ENCODE results near the gene WIPI1.

DNA sequence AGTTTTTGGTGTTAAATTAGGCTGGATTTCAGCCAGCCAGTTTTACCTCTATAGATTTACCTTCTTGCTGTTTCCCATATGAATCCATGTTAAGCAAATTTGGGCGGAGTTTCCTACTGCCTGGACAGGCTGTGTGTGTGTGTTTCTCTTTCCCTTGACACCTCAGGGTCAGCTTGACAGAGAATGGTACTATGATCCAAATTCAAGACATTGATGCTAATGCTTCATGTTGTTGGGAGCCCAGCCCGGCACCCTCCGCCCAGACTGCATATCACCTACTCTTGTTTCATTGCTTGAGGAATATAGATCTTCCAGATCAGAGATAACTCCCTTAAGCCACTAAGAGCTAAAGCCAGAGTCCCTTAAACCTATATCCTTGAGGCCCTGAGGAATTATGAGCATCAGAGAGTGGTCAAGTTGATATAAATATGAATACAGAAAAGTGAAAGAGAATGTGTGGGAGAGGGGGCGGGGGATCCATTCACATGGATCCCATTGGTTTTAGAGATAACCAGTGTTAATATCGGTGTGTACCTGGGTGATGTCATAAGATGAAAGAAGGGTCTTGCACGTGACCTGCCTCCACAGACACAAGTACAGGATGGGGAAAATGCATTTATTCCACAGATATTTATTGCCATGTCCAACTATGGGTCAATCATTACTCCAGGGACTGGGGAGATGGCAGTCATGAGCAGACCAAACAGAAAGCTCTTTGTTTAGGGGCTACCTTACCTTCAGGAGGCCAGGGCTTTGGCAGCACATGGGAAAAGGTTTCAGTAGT lies 69.7 kb downstream of the WIPI1 start:
- no peak for TF ChIP-seq BDP1 (IDR thresholded peaks at IDR 0.05; ENCODE audit: insufficient read depth, insufficient read length)
- TF ChIP-seq ZNF41 (CRISPR knock-in tag; conservative IDR thresholded peaks at IDR 0.05), result no peak
- TF ChIP-seq, protein P1, sequence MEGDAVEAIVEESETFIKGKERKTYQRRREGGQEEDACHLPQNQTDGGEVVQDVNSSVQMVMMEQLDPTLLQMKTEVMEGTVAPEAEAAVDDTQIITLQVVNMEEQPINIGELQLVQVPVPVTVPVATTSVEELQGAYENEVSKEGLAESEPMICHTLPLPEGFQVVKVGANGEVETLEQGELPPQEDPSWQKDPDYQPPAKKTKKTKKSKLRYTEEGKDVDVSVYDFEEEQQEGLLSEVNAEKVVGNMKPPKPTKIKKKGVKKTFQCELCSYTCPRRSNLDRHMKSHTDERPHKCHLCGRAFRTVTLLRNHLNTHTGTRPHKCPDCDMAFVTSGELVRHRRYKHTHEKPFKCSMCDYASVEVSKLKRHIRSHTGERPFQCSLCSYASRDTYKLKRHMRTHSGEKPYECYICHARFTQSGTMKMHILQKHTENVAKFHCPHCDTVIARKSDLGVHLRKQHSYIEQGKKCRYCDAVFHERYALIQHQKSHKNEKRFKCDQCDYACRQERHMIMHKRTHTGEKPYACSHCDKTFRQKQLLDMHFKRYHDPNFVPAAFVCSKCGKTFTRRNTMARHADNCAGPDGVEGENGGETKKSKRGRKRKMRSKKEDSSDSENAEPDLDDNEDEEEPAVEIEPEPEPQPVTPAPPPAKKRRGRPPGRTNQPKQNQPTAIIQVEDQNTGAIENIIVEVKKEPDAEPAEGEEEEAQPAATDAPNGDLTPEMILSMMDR (IDR thresholded peaks at IDR 0.05 in 2 of 3, conservative IDR thresholded peaks at IDR 0.05 in 1 of 3; ENCODE audit: insufficient read depth in 2 of 3, low read depth in 1 of 3, low read length in 3 of 3), result no peak
- no peak for TF ChIP-seq SMARCC2 (IDR thresholded peaks at IDR 0.05; ENCODE audit: low read depth)
- TF ChIP-seq KAT7 (CRISPR knock-in tag; IDR thresholded peaks at IDR 0.05; ENCODE audit: borderline replicate concordance), result no peak
- TF ChIP-seq, protein P2, sequence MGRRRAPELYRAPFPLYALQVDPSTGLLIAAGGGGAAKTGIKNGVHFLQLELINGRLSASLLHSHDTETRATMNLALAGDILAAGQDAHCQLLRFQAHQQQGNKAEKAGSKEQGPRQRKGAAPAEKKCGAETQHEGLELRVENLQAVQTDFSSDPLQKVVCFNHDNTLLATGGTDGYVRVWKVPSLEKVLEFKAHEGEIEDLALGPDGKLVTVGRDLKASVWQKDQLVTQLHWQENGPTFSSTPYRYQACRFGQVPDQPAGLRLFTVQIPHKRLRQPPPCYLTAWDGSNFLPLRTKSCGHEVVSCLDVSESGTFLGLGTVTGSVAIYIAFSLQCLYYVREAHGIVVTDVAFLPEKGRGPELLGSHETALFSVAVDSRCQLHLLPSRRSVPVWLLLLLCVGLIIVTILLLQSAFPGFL (CRISPR knock-in tag; IDR thresholded peaks at IDR 0.05), result no peak
- TF ChIP-seq ZNF79 (CRISPR knock-in tag; IDR thresholded peaks at IDR 0.05; ENCODE audit: low read depth), result no peak
- no peak for TF ChIP-seq FOS (IDR thresholded peaks at IDR 0.05; ENCODE audit: extremely low read depth, insufficient read length)
- TF ChIP-seq TARDBP (IDR thresholded peaks at IDR 0.05), result no peak
- TF ChIP-seq, protein P3, sequence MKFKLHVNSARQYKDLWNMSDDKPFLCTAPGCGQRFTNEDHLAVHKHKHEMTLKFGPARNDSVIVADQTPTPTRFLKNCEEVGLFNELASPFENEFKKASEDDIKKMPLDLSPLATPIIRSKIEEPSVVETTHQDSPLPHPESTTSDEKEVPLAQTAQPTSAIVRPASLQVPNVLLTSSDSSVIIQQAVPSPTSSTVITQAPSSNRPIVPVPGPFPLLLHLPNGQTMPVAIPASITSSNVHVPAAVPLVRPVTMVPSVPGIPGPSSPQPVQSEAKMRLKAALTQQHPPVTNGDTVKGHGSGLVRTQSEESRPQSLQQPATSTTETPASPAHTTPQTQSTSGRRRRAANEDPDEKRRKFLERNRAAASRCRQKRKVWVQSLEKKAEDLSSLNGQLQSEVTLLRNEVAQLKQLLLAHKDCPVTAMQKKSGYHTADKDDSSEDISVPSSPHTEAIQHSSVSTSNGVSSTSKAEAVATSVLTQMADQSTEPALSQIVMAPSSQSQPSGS (CRISPR knock-in tag; IDR thresholded peaks at IDR 0.05), result no peak
- TF ChIP-seq GABPA (tag; conservative IDR thresholded peaks at IDR 0.05; ENCODE audit: low read depth), result no peak
- TF ChIP-seq ZNF584 (CRISPR knock-in tag; IDR thresholded peaks at IDR 0.05; ENCODE audit: low read depth), result no peak
- TF ChIP-seq, protein P4, sequence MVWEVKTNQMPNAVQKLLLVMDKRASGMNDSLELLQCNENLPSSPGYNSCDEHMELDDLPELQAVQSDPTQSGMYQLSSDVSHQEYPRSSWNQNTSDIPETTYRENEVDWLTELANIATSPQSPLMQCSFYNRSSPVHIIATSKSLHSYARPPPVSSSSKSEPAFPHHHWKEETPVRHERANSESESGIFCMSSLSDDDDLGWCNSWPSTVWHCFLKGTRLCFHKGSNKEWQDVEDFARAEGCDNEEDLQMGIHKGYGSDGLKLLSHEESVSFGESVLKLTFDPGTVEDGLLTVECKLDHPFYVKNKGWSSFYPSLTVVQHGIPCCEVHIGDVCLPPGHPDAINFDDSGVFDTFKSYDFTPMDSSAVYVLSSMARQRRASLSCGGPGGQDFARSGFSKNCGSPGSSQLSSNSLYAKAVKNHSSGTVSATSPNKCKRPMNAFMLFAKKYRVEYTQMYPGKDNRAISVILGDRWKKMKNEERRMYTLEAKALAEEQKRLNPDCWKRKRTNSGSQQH (CRISPR knock-in tag; IDR thresholded peaks at IDR 0.05), result no peak

Data from K562 (cell line).